ENCODE results near the gene WDR83. TPM values are rescaled to one million over a fixed set of nuclear protein-coding genes. Genes with fewer than 3 reads are reported as not detected.

WDR83 gene
- total and polyA plus RNA-seq, 2 of the 8 experiments (the other 6 are each of a cell fraction or from before 2014, with no cell fraction given) = 12.6 to 15.3 TPM

DNA sequence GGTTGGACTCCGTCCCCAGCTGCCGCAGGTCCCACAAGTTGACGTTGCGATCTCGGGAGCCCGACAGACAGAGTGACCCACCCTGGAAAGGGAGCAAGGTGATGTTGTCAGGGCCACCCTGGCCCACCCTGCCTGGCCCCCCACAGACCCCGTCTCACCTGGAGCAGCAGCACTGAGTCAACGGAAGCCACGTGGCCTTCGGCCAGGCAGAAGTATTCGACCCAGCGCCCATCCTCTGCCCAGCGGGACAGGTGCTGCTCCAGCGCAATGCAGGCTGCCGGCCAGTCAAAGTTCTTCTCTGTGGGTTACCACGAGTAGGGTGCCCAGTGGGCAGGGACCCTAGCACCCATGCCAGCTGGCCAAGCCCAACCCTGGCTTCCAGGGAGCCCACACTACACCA lies 28.0 kb downstream of the WDR83 start (continued):
- TF ChIP-seq, protein P1, sequence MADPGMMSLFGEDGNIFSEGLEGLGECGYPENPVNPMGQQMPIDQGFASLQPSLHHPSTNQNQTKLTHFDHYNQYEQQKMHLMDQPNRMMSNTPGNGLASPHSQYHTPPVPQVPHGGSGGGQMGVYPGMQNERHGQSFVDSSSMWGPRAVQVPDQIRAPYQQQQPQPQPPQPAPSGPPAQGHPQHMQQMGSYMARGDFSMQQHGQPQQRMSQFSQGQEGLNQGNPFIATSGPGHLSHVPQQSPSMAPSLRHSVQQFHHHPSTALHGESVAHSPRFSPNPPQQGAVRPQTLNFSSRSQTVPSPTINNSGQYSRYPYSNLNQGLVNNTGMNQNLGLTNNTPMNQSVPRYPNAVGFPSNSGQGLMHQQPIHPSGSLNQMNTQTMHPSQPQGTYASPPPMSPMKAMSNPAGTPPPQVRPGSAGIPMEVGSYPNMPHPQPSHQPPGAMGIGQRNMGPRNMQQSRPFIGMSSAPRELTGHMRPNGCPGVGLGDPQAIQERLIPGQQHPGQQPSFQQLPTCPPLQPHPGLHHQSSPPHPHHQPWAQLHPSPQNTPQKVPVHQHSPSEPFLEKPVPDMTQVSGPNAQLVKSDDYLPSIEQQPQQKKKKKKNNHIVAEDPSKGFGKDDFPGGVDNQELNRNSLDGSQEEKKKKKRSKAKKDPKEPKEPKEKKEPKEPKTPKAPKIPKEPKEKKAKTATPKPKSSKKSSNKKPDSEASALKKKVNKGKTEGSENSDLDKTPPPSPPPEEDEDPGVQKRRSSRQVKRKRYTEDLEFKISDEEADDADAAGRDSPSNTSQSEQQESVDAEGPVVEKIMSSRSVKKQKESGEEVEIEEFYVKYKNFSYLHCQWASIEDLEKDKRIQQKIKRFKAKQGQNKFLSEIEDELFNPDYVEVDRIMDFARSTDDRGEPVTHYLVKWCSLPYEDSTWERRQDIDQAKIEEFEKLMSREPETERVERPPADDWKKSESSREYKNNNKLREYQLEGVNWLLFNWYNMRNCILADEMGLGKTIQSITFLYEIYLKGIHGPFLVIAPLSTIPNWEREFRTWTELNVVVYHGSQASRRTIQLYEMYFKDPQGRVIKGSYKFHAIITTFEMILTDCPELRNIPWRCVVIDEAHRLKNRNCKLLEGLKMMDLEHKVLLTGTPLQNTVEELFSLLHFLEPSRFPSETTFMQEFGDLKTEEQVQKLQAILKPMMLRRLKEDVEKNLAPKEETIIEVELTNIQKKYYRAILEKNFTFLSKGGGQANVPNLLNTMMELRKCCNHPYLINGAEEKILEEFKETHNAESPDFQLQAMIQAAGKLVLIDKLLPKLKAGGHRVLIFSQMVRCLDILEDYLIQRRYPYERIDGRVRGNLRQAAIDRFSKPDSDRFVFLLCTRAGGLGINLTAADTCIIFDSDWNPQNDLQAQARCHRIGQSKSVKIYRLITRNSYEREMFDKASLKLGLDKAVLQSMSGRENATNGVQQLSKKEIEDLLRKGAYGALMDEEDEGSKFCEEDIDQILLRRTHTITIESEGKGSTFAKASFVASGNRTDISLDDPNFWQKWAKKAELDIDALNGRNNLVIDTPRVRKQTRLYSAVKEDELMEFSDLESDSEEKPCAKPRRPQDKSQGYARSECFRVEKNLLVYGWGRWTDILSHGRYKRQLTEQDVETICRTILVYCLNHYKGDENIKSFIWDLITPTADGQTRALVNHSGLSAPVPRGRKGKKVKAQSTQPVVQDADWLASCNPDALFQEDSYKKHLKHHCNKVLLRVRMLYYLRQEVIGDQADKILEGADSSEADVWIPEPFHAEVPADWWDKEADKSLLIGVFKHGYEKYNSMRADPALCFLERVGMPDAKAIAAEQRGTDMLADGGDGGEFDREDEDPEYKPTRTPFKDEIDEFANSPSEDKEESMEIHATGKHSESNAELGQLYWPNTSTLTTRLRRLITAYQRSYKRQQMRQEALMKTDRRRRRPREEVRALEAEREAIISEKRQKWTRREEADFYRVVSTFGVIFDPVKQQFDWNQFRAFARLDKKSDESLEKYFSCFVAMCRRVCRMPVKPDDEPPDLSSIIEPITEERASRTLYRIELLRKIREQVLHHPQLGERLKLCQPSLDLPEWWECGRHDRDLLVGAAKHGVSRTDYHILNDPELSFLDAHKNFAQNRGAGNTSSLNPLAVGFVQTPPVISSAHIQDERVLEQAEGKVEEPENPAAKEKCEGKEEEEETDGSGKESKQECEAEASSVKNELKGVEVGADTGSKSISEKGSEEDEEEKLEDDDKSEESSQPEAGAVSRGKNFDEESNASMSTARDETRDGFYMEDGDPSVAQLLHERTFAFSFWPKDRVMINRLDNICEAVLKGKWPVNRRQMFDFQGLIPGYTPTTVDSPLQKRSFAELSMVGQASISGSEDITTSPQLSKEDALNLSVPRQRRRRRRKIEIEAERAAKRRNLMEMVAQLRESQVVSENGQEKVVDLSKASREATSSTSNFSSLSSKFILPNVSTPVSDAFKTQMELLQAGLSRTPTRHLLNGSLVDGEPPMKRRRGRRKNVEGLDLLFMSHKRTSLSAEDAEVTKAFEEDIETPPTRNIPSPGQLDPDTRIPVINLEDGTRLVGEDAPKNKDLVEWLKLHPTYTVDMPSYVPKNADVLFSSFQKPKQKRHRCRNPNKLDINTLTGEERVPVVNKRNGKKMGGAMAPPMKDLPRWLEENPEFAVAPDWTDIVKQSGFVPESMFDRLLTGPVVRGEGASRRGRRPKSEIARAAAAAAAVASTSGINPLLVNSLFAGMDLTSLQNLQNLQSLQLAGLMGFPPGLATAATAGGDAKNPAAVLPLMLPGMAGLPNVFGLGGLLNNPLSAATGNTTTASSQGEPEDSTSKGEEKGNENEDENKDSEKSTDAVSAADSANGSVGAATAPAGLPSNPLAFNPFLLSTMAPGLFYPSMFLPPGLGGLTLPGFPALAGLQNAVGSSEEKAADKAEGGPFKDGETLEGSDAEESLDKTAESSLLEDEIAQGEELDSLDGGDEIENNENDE (IDR thresholded peaks at IDR 0.05; ENCODE audit: insufficient replicate concordance, low read length) = no peak
- TF ChIP-seq KDM4A (IDR thresholded peaks at IDR 0.05; ENCODE audit: low read depth, low read length, severe bottlenecking) (no peak), TAF7 (optimal IDR thresholded peaks at IDR 0.05; ENCODE audit: borderline replicate concordance, low read depth, low read length) (no peak), TBP (IDR thresholded peaks at IDR 0.05; ENCODE audit: low read depth, low read length) (no peak), RFX5 (IDR thresholded peaks at IDR 0.05; ENCODE audit: borderline replicate concordance, low read depth, low read length) (no peak), POLR2AphosphoS5 (IDR thresholded peaks at IDR 0.05; ENCODE audit: low read depth, low read length) (no peak), KDM1A (IDR thresholded peaks at IDR 0.05; ENCODE audit: borderline replicate concordance, low read length) (no peak)
- TF ChIP-seq, protein P2, sequence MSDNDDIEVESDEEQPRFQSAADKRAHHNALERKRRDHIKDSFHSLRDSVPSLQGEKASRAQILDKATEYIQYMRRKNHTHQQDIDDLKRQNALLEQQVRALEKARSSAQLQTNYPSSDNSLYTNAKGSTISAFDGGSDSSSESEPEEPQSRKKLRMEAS (IDR thresholded peaks at IDR 0.05) = no peak
- TF ChIP-seq, protein P3, sequence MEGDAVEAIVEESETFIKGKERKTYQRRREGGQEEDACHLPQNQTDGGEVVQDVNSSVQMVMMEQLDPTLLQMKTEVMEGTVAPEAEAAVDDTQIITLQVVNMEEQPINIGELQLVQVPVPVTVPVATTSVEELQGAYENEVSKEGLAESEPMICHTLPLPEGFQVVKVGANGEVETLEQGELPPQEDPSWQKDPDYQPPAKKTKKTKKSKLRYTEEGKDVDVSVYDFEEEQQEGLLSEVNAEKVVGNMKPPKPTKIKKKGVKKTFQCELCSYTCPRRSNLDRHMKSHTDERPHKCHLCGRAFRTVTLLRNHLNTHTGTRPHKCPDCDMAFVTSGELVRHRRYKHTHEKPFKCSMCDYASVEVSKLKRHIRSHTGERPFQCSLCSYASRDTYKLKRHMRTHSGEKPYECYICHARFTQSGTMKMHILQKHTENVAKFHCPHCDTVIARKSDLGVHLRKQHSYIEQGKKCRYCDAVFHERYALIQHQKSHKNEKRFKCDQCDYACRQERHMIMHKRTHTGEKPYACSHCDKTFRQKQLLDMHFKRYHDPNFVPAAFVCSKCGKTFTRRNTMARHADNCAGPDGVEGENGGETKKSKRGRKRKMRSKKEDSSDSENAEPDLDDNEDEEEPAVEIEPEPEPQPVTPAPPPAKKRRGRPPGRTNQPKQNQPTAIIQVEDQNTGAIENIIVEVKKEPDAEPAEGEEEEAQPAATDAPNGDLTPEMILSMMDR (IDR thresholded peaks at IDR 0.05; ENCODE audit: control extremely low read depth in 1 of 3, insufficient read depth in 1 of 3, low read depth in 1 of 3, low read length in 3 of 3) = no peak

Data from H1 (cell line).